NCI-H1694 (cell line): ENCODE data around the gene RPS6KA4.

ENCODE experiments used
- DNase-seq: peaks from one replicate; lab custom pipeline; 2025; lab: John Stamatoyannopoulos, UW

The RPS6KA4 gene

GRCh38 chr11:64367931-64368672 is 9.1 kb downstream of the RPS6KA4 start:
- DNase-seq = no peak

GRCh38 chr11:64368673-64369074 is 9.7 kb downstream of the RPS6KA4 start:
- DNase-seq = no peak

- no peak for DNase-seq
Measured at GRCh38 chr11:64369440-64370421, 10.8 kb downstream of the RPS6KA4 start.

- DNase-seq = no peak
Measured at GRCh38 chr11:64371201-64371600, 12.2 kb downstream of the RPS6KA4 start.

- DNase-seq = no peak
Measured at GRCh38 chr11:64372021-64372420, 13.1 kb downstream of the RPS6KA4 start.

GRCh38 chr11:64372802-64373597 is 14.0 kb downstream of the RPS6KA4 start:
- DNase-seq = peak; percentile 98

- no peak for DNase-seq
Measured at GRCh38 chr11:64373598-64373974, 14.6 kb downstream of the RPS6KA4 start.

- no peak for DNase-seq
Measured at GRCh38 chr11:64376071-64376470, 17.1 kb downstream of the RPS6KA4 start.

- no peak for DNase-seq
Measured at GRCh38 chr11:64378335-64378880, 19.4 kb downstream of the RPS6KA4 start.

- no peak for DNase-seq
Measured at GRCh38 chr11:64379160-64379559, 20.2 kb downstream of the RPS6KA4 start.

- no peak for DNase-seq
Measured at GRCh38 chr11:64379817-64380709, 21.1 kb downstream of the RPS6KA4 start.

GRCh38 chr11:64381350-64381749 is 22.4 kb downstream of the RPS6KA4 start:
- no peak for DNase-seq

- DNase-seq = no peak
Measured at GRCh38 chr11:64382047-64382446, 23.1 kb downstream of the RPS6KA4 start.

- DNase-seq = no peak
Measured at GRCh38 chr11:64382586-64382985, 23.6 kb downstream of the RPS6KA4 start.

- no peak for DNase-seq
Measured at GRCh38 chr11:64383580-64383979, 24.6 kb downstream of the RPS6KA4 start.

- DNase-seq = no peak
Measured at GRCh38 chr11:64384028-64384737, 25.2 kb downstream of the RPS6KA4 start.

- no peak for DNase-seq
Measured at GRCh38 chr11:64384981-64385944, 26.3 kb downstream of the RPS6KA4 start.

GRCh38 chr11:64385945-64386704 is 27.2 kb downstream of the RPS6KA4 start:
- no peak for DNase-seq
